Umbilical cord (tissue), 2 donors: ENCODE data around the gene PAM16. TPM values are rescaled to one million over a fixed set of nuclear protein-coding genes. Genes with fewer than 3 reads are reported as not detected.
"Not testable (repeated sequence)": the region's sequence is repeated elsewhere in the genome, so short reads cannot be mapped to it uniquely, and the experiment has no call there.

Experiments used
- DNase-seq: peaks from one replicate; pipeline ENCODE4 v3.0.0-alpha.2; 2015; ENCODE audit warnings: low spot score
- total RNA-seq: library from RNA; depleted of rRNA; stranded (reverse); fragments of >200 nt; gene quantifications from one replicate; pipeline ENCODE4 v1.2.3, GENCODE V29; 2014; ENCODE audit warnings: low replicate concordance; ENCODE audit not compliant: insufficient read depth

Gene PAM16
- total RNA-seq, 1 donor from 2014 or later, result 1.7 TPM

DNA sequence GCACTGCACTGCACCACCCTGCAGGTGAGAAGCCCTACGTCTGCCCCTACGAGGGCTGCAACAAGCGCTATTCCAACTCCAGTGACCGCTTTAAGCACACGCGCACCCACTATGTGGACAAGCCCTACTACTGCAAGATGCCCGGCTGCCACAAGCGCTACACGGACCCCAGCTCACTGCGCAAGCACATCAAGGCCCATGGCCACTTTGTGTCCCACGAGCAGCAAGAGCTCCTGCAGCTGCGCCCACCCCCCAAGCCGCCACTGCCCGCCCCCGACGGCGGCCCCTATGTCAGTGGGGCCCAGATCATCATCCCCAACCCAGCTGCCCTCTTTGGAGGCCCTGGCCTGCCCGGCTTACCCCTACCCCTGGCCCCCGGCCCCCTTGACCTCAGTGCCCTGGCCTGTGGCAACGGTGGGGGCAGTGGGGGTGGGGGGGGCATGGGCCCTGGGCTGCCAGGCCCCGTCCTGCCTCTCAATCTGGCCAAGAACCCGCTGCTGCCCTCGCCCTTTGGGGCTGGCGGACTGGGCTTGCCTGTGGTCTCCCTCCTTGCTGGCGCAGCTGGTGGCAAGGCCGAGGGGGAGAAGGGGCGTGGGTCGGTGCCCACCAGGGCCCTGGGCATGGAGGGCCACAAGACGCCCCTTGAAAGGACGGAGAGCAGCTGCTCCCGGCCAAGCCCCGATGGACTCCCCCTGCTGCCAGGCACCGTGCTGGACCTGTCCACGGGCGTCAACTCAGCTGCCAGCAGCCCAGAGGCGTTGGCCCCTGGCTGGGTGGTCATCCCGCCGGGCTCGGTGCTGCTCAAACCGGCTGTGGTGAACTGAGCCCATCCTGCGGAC is 14.2 kb downstream of the PAM16 start:
- DNase-seq, result no peak

GRCh38 chr16:4334724-4335495 is 16.2 kb downstream of the PAM16 start:
- no peak for DNase-seq

- not testable (repeated sequence) for DNase-seq
These were observed 17.4 kb downstream of the PAM16 start for GRCh38 chr16:4333714-4334113.

GRCh38 chr16:4333308-4333638 is 17.8 kb downstream of the PAM16 start:
- DNase-seq, result no peak

DNA sequence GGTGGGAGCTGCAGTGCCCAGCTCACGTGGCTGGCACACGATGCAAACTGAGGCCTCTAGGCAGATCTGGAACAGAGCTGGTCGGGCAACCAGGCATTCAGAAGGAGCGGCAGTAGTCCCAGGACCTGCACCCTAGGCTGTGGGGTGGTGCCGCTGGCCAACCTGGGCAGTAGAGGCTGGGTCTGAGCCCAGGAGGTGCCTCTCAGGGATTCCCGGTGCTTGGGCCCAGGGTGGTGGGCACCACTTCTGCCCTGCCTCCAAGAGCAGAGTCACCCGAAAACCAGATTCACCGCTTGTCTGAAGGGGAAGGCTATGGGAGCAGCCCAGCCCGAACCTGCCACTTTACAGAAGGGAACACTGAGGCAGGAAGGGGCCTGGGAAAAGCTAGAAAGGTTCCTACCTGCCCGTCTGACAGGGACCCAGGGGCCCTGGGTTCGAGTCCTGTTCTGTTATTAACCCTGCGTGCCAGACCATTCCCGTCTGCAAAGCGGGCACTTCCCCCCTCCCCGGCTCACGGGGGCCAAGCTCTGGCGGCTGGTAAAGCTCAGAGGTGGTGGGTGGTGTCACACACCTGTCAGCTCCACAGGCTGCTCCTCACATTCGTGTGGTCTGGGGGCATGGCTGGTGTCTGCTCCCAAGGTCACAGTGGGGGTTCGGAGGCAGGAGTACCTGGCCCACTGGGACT is 18.4 kb downstream of the PAM16 start:
- no peak for DNase-seq

DNA sequence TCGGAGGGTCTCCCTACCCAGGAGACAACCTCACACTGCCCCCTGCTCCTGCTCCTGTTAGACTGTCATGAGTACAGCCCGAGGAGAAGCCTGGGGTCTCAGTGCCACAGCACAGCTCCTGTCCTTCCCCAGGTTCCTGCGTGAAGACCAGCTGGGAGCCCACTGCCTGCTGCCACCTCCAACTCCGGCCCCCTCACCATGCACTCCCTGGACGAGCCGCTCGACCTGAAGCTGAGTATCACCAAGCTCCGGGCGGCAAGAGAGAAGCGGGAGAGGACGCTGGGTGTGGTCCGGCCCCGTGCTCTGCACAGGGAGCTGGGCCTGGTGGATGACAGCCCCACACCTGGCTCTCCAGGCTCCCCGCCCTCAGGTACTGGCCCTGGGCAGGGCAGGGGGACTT is 19.0 kb downstream of the PAM16 start:
- DNase-seq, result no peak

GRCh38 chr16:4330277-4330874 is 20.7 kb downstream of the PAM16 start:
- peak; percentile 60 for DNase-seq

GRCh38 chr16:4328782-4329775 is 22.0 kb downstream of the PAM16 start:
- DNase-seq, result no peak

GRCh38 chr16:4328046-4328781 is 22.9 kb downstream of the PAM16 start:
- peak; percentile 92 for DNase-seq

- no peak for DNase-seq
These were observed 23.6 kb downstream of the PAM16 start for GRCh38 chr16:4327386-4328045.

GRCh38 chr16:4325253-4325758 is 25.8 kb downstream of the PAM16 start:
- no peak for DNase-seq

DNA sequence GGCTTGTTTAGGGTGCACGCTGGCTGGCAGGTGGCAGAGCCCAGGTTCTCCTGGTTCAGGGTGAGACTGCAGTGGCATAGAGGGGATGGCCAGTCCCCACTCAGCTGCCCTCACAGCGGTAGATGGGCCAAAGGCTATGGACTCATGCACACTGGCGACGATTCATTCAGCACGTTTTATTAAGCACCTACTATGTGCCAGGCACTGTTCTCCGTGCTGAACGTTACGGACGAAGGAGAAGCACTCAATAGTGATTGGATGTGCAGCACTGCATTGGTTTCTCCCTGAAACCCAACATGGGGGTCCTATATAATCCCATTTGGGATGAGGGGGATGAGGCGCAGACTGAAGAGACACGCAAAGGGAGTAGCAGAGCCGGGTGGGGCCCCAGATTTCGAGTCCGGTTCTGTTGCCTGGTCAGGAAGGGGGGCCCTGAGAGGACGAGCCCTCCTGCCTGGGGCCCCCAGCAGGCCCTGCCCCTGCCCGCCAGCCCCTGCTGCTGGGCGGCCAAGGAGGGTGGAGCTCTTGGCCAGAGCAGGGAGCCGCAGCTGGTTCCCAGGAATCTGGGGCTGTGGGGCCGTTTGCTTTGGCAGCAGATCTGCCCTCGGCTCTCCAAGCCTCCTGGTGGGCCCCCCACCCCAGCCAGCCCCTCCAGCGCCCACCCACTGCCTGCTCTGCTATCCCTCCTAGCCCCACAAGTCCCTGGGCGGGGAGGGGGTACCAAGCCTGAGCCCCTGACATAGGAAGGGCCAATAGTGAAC is 26.4 kb downstream of the PAM16 start:
- peak; percentile 81 for DNase-seq

- peak; percentile 90 for DNase-seq
These were observed 27.2 kb downstream of the PAM16 start for GRCh38 chr16:4323845-4324488.

GRCh38 chr16:4323071-4323844 is 27.9 kb downstream of the PAM16 start:
- no peak for DNase-seq

DNA sequence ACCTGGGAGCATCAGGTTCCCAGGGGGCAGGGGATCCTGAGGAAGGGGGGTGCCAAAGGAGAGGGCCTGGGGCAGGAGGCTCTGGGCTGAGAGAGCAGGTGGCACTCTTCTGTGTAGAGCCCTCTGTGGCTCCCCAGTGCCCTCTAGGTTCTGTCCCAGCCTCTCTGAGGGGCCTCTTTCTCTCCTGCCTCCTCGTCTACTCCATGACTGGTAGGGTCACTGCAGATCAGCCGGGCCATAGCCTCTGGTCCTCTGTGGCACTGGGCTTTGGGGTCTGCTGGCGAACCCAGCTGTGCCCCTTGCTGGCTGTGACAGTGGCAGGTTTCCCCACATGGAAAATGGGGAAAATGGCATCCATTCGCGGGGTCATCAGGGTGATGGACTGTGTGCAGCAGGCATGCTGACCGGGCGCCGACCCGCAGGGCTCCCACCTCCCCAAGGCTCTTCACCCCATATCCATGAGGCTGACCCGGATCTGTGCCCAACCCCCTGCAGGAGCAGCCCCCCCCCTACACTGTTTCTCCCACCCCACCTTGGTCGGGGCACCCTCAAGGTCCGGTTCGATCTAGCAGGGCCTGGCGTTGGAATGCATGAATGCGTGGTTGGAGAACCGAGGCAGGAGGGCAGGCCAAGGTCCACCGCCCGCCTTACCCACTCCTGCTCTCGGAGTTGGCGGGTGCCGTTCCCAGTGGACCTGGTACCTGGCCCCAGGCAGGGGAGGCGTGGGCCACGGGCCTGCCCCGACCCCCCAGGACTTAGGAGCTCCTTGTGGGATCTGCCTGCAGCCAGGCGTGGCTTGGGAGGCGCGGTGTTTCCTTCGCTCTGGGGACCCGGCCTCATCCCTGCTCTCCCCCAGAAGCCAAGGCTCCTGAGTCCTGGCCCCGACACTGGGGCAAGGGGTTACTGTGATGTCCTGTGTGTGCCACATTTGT is 28.7 kb downstream of the PAM16 start:
- no peak for DNase-seq
